IPS-20b (cell line): ENCODE results near the gene LPAR3.
"Not testable (repeated sequence)": the region's sequence is repeated elsewhere in the genome, so short reads cannot be mapped to it uniquely, and the experiment has no call there.

Experiments used
- H3K27ac ChIP-seq: one replicate; pipeline ENCODE4 v1.5.1; 2013; ENCODE audit warnings: low read length
- H3K27me3 ChIP-seq: 2 replicates; pipeline ENCODE4 v1.6.1; 2013; ENCODE audit warnings: mild to moderate bottlenecking, low read length, inconsistent platforms; ENCODE audit not compliant: insufficient read depth
- H3K36me3 ChIP-seq: 2 replicates; pipeline ENCODE4 v1.6.1; 2013; ENCODE audit warnings: low read depth, mild to moderate bottlenecking, inconsistent platforms, low read length, moderate library complexity; ENCODE audit not compliant: insufficient read depth
- H3K4me1 ChIP-seq: 2 replicates; pipeline ENCODE4 v1.6.1; 2013; ENCODE audit warnings: mild to moderate bottlenecking, control low read depth, inconsistent platforms, low read length, moderate library complexity; ENCODE audit not compliant: insufficient read depth
- H3K4me3 ChIP-seq: 2 replicates; pipeline ENCODE4 v1.5.1; 2013; ENCODE audit warnings: mild to moderate bottlenecking, low read length, inconsistent platforms
- H3K9ac ChIP-seq: 2 replicates; pipeline ENCODE4 v1.6.1; 2013; ENCODE audit warnings: low read depth, mild to moderate bottlenecking, inconsistent platforms, low read length, moderate library complexity
- H3K9me3 ChIP-seq: 2 replicates; pipeline ENCODE4 v1.6.1; 2013; ENCODE audit warnings: mild to moderate bottlenecking, low read depth, low read length, inconsistent platforms; ENCODE audit not compliant: insufficient read depth

The LPAR3 gene

DNA sequence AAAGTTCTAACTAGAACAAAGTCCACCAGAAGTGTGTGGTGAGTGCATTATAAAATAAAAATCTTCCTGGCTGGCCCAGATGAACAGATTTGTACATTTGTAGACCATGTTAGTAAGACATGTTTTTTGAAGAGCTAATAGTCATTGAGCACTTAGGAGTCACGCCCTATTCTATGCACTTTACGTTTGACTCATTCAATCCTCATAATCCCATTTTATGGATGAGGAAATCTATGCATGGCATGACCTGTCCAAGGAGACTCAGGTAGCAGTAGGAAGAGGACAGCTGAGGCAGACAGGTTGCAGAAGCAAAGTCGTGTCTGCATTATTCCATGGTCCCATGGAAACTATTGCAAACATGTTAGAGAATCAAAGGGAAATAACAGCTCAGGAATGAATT lies 30.3 kb upstream of the LPAR3 start:
- H3K4me3 ChIP-seq: no peak overlapping the region
- no peaks in the 10 kb centered on the region for H3K9me3 ChIP-seq
- no peaks in the 10 kb centered on the region for H3K36me3 ChIP-seq
- H3K27ac ChIP-seq: no peak overlapping the region
- no peak overlapping the region for H3K9ac ChIP-seq
- no peaks in the 10 kb centered on the region for H3K4me1 ChIP-seq
- H3K27me3 ChIP-seq: no peaks in the 10 kb centered on the region

DNA sequence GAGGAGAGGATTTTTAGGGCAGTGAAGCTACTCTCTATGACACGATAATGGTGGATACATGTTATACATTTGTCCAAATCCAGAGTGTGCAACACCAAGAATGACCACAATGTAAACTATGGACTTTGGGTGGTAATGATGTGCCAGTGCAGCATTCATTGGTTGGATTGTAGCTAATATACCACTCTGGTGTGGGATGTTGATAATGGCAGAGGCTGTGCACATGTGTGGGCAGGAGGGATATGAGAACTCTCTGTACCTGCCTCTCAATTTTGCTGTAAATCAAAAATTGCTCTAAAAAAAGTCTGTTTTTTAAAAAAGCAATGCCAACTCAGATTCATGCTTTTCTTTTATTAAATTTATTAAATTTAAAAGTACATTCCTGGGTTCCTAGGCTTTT lies 27.2 kb upstream of the LPAR3 start:
- no peak overlapping the region for H3K27ac ChIP-seq
- no peaks in the 10 kb centered on the region for H3K9me3 ChIP-seq
- H3K4me1 ChIP-seq: no peaks in the 10 kb centered on the region
- no peak overlapping the region for H3K4me3 ChIP-seq
- H3K36me3 ChIP-seq: no peaks in the 10 kb centered on the region
- no peaks in the 10 kb centered on the region for H3K27me3 ChIP-seq
- H3K9ac ChIP-seq: no peak overlapping the region

DNA sequence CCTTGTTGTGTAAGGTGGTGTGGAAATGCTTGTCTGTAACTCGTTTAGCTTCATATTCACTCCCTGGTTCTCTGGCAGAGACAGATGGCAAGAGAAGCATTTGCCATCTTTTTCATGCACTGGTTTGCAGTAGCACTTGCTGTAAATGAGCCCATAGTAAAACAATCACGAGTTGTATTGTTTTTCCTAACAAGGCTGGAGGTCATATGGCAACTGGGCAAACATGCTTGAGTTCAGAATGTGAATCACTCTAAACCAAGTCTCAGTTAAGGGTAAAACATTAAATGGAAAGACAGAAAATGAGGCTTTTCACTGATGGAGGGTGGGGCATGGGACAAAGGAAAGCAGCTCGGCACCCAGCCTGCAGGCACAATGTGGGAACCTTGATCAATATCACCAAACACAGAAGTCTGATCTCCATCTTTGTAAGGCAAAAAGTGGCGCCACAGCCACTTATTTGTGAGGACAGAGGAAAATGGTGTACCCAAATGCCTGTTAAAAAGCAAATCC lies 26.5 kb upstream of the LPAR3 start:
- H3K4me1 ChIP-seq: no peaks in the 10 kb centered on the region
- no peaks in the 10 kb centered on the region for H3K36me3 ChIP-seq
- H3K4me3 ChIP-seq: no peak overlapping the region
- no peaks in the 10 kb centered on the region for H3K27me3 ChIP-seq
- H3K27ac ChIP-seq: no peak overlapping the region
- H3K9me3 ChIP-seq: no peaks in the 10 kb centered on the region
- H3K9ac ChIP-seq: no peak overlapping the region

DNA sequence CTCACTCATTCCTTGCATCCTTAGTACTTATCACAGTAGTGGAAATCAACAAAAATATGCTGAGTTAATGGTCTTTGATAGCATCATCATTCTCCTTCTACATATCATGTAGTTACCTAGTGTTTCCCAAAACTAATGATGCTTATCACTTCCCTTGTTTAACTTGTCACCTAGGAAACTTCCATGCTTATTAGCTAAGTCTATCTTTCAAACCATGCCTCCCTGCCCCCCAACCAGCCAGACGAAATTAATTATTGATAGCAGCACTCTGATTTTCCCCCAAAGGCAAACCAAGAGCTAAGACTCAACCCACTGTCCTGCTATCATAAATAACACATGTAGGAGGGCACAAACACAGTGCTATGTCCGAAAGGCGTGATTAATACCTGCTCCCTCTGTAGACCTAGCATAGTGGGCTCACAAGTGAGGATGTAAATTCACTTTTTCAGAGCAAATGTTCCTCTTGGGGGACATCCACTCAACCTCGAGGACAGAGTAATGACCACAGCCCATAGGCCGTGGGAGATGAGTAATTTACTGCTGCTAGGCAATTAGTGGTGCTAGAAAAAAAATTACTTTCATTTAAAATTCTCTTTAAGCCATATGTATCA lies 25.8 kb upstream of the LPAR3 start:
- H3K27ac ChIP-seq: no peak overlapping the region
- no peaks in the 10 kb centered on the region for H3K27me3 ChIP-seq
- no peaks in the 10 kb centered on the region for H3K36me3 ChIP-seq
- no peak overlapping the region for H3K9ac ChIP-seq
- no peak overlapping the region for H3K4me3 ChIP-seq
- no peaks in the 10 kb centered on the region for H3K4me1 ChIP-seq
- no peaks in the 10 kb centered on the region for H3K9me3 ChIP-seq

DNA sequence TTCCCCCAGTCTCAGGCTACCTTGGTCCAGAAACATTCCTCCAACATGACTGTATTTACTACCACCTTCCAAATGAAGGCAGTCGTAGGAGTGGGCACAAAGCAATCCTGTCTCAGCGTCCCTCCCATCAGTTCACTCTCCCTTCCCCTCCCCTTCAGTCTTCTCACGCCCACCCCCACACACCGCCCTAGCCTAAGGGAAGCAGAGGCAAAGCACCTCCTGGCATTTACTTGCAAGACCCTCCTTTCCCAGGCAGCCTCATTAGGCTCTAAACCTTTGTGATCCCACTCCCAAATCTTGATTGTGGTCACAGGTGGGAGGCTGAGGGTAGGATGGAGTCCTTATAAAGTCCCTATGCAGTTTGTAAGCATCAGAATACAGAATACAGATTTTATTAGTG lies 23.9 kb upstream of the LPAR3 start:
- no peak overlapping the region for H3K9ac ChIP-seq
- H3K27me3 ChIP-seq: no peaks in the 10 kb centered on the region
- no peak overlapping the region for H3K4me3 ChIP-seq
- H3K27ac ChIP-seq: no peak overlapping the region
- no peaks in the 10 kb centered on the region for H3K36me3 ChIP-seq
- H3K4me1 ChIP-seq: no peaks in the 10 kb centered on the region
- no peaks in the 10 kb centered on the region for H3K9me3 ChIP-seq

DNA sequence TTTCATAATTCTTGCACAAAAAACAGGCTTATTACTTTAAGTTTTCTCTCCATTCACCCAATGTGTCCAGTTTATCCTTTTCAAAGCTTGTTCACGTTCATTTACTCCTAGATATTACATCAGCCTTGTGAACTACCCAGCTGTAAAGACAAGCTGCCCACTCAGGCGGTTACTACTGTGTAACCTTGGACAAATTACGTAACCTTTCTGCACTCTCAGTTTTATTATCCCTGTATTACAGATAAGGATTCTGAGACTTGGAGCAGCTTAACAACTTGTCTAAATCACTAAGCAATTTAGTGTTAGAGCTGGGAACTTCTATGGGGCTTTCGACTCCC lies 20.5 kb upstream of the LPAR3 start:
- no peaks in the 10 kb centered on the region for H3K27me3 ChIP-seq
- no peak overlapping the region for H3K27ac ChIP-seq
- no peaks in the 10 kb centered on the region for H3K9me3 ChIP-seq
- H3K4me1 ChIP-seq: no peaks in the 10 kb centered on the region
- H3K36me3 ChIP-seq: no peaks in the 10 kb centered on the region
- no peak overlapping the region for H3K4me3 ChIP-seq
- no peak overlapping the region for H3K9ac ChIP-seq

DNA sequence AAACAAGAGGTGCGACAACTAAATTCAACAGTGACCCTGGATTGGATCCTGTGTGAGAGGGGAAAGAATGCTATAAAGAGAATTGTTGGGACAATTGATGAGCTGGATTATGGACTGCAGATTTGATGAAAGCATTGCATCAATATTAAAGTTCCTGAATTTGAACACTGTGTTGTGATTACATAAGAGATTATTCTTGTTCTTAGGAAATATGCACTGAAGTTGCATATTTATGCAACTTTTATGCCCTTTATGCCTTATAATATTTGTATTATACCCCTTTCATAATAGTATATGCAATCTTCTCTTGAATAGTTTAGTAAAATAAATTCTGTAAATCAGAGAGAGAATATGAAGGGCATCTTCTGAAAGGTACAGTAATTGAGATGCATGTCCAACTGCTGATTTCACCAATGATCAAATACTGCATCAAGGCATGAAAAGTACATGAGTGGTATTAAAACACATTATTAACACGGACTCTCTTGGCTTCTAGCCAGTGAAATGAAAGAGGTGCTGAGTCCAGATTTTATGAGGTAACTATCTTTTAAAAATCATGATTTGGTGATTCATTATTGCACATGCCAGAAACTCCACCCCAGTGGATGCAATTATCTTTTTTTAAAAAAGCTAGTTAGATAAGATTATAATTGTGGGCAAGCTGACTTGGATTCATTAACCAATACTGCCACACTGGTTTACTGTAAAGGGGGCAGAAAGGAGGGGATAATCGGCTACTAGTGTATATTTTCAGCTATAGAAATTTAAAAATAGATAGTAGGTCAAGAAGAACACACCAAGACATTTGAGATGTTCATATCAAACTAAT lies 19.9 kb upstream of the LPAR3 start:
- Histone ChIP-seq H3K36me3 (no peaks in the 10 kb centered on the region), H3K27me3 (no peaks in the 10 kb centered on the region), H3K4me3 (no peak overlapping the region), H3K9me3 (no peaks in the 10 kb centered on the region), H3K9ac (no peak overlapping the region), H3K27ac (no peak overlapping the region), H3K4me1 (no peaks in the 10 kb centered on the region; the same call in 1 of the 2 replicates)

DNA sequence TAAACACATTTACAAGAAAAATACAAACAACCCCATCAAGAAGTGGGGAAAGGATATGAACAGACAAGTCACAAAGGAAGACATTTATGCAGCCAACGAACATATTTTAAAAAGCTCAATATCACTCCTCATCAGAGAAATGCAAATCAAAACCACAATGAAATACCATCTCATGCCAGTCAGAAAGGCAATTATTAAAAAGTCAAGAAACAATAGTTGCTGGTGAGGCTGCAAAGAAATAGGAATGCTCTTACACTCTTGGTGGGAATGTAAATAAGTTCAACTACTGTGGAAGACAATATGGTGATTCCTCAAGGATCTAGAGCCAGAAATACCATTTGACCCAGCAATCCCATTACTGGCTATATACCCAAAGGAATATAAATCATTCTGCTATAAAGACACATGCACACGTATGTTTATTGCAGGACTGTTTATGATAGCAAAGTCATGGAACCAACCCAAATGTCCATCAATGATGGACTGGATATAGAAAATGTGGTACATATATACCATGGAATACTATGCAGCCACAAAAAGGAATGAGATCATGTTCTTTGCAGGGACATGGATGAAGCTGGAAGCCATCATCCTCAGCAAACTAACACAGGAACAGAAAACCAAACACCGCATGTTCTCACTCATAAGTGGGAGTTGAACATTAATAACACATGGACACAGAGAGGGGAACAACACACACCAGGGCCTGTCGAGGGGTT lies 15.9 kb upstream of the LPAR3 start:
- peaks cover 10% of the 10 kb centered on the region; the same call in 1 of the 2 replicates for H3K4me1 ChIP-seq
- H3K9ac ChIP-seq, H3K36me3 ChIP-seq, H3K27ac ChIP-seq, H3K9me3 ChIP-seq, H3K4me3 ChIP-seq, H3K27me3 ChIP-seq: not testable (repeated sequence)

DNA sequence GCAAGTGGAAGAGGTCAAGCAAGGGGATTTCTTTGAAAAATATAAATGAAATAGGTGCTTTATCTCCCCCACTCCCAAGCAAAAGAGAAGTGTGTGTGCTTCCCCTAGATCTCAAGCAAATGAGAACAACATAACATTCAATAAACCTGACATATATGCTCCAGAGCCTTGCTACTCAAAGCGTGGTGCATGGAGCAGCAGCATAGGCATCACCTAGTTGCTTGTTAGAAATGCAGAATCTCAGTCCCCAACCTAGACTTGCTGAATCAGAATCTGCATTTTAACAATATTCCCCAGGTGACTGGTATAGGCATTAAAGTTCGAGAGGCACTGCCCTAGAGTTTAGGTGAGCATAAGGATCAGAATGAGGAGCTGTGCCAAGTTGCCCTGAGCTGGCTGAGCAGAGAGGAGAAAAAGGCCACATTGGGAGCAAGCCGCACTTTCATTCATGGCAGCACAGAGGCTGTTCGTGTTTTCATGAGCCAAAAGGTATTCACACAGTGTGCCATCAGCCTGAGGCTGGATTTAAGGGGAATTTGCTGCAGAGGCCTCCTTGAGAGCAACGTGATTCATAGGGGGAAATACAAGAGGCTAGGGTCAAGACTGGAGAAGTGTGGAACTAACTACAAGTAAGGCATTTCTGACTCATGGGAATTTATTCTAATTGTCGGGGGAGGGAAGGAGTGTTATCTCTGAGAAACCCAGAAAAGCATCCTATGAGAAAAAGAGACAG lies 14.3 kb upstream of the LPAR3 start:
- H3K4me3 ChIP-seq: no peak overlapping the region
- H3K4me1 ChIP-seq: peaks cover 10% of the 10 kb centered on the region; the same call in 1 of the 2 replicates
- no peaks in the 10 kb centered on the region for H3K27me3 ChIP-seq
- H3K9ac ChIP-seq: peak overlapping the region; percentile 24; the same call in 1 of the 2 replicates
- no peaks in the 10 kb centered on the region for H3K9me3 ChIP-seq
- no peak overlapping the region for H3K27ac ChIP-seq
- H3K36me3 ChIP-seq: no peaks in the 10 kb centered on the region

DNA sequence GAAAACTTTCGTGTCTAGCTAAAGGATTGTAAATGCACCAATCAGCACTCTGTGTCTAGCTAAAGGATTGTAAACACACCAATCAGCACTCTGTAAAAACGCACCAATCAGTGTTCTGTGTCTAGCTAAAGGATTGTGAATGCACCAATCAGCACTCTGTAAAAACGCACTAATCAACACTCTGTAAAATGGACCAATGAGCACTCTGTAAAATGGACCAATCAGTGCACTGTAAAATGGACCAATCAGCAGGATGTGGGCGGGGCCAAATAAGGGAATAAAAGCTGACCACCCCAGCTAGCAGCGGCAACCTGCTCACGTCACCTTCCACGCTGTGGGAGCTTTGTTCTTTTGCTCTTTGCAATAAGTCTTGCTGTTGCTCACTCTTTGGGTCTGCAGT lies 9.7 kb upstream of the LPAR3 start:
- H3K4me1 ChIP-seq, H3K36me3 ChIP-seq, H3K4me3 ChIP-seq, H3K9me3 ChIP-seq, H3K27me3 ChIP-seq, H3K27ac ChIP-seq, H3K9ac ChIP-seq: not testable (repeated sequence)

DNA sequence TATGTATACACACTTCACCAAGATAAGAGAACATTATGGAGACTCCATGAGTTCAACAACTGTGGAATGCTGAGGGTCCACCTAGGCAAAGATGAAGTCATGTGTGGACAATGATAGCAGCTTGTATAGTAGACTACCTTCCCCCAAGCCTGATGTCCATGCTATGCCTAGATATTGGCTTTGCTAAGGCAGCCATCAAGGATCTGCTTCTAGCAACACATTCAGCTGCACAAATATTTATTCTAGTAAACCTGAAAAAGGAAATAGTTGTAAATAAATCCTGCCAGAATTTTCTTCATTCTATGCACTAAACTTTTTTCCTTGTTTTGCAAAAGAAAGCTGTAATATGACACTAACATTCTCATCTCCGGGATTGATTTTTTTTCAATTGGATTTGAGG lies 7.0 kb upstream of the LPAR3 start:
- H3K27me3 ChIP-seq: peaks cover 9% of the 10 kb centered on the region; the same call in 1 of the 2 replicates
- H3K4me3 ChIP-seq: no peak overlapping the region
- H3K27ac ChIP-seq: no peak overlapping the region
- 0 out of 2 replicates have a peak, but pooled peaks cover 3% of the 10 kb centered on the region for H3K9me3 ChIP-seq
- H3K9ac ChIP-seq: no peak overlapping the region
- no peaks in the 10 kb centered on the region for H3K36me3 ChIP-seq
- H3K4me1 ChIP-seq: peaks cover 9% of the 10 kb centered on the region; the same call in 1 of the 2 replicates
